Caki2 (cell line): ENCODE data around the gene NUTM2B. TPM values are rescaled to one million over a fixed set of nuclear protein-coding genes. Genes with fewer than 3 reads are reported as not detected.
"Not testable (repeated sequence)": the region's sequence is repeated elsewhere in the genome, so short reads cannot be mapped to it uniquely, and the experiment has no call there.

Source experiments
- DNase-seq: peaks from one replicate; pipeline ENCODE4 v3.0.0-alpha.2; 2015; ENCODE audit warnings: low read depth
- in situ Hi-C: cut with HindIII; loops from 2 replicates; pipeline ENCODE4 v1.10.0; 2016; ENCODE audit warnings: low sequenced_read_pairs, low pct_unique_long_range_greater_than_20kb, mixed read lengths
- total RNA-seq: library from RNA; depleted of rRNA; stranded (reverse); fragments of >200 nt; shearing (Covaris generic); gene quantifications from 2 replicates; pipeline ENCODE4 v1.2.3, GENCODE V29; 2014; ENCODE audit warnings: low replicate concordance; rRNA removed

The NUTM2B gene
- 0.35 and 1.5 TPM in 2 replicates for total RNA-seq

GRCh38 chr10:79702927-79703326 lies at the start of gene NUTM2B:
TSS of gene NUTM2B (plus strand) at chr10:79703227. CDS start at chr10:79703610, 383 bp downstream.
- in situ Hi-C loops, DNase-seq: not testable (repeated sequence)

- DNase-seq, in situ Hi-C loops: not testable (repeated sequence)
Measured at GRCh38 chr10:79663287-79663686, 39.7 kb upstream of the NUTM2B start.

- DNase-seq, in situ Hi-C loops: not testable (repeated sequence)
Measured at GRCh38 chr10:79664686-79665085, 38.3 kb upstream of the NUTM2B start.

- DNase-seq, in situ Hi-C loops: not testable (repeated sequence)
Measured at GRCh38 chr10:79669248-79669788, 33.7 kb upstream of the NUTM2B start.

- DNase-seq, in situ Hi-C loops: not testable (repeated sequence)
Measured at GRCh38 chr10:79674878-79675277, 28.1 kb upstream of the NUTM2B start.

GRCh38 chr10:79683026-79683883 lies 19.8 kb upstream of the NUTM2B start:
- in situ Hi-C loops, DNase-seq: not testable (repeated sequence)

GRCh38 chr10:79683884-79684720 lies 18.9 kb upstream of the NUTM2B start:
- in situ Hi-C loops, DNase-seq: not testable (repeated sequence)

GRCh38 chr10:79685044-79685685 lies 17.9 kb upstream of the NUTM2B start:
- DNase-seq, in situ Hi-C loops: not testable (repeated sequence)

GRCh38 chr10:79686595-79686994 lies 16.4 kb upstream of the NUTM2B start:
- DNase-seq, in situ Hi-C loops: not testable (repeated sequence)

GRCh38 chr10:79687406-79688150 lies 15.4 kb upstream of the NUTM2B start:
- in situ Hi-C loops, DNase-seq: not testable (repeated sequence)

GRCh38 chr10:79688798-79689197 lies 14.2 kb upstream of the NUTM2B start:
- DNase-seq, in situ Hi-C loops: not testable (repeated sequence)

- DNase-seq, in situ Hi-C loops: not testable (repeated sequence)
Measured at GRCh38 chr10:79696596-79696995, 6.4 kb upstream of the NUTM2B start.

GRCh38 chr10:79697141-79697540 lies 5.9 kb upstream of the NUTM2B start:
- DNase-seq, in situ Hi-C loops: not testable (repeated sequence)

- in situ Hi-C loops: not testable (repeated sequence)
Measured at GRCh38 chr10:79700381-79700944, 2.6 kb upstream of the NUTM2B start.

GRCh38 chr10:79707017-79707416 lies 4.0 kb downstream of the NUTM2B start:
- DNase-seq, in situ Hi-C loops: not testable (repeated sequence)

More at GRCh38 chr10:79700381-79700944, 2.6 kb upstream of the NUTM2B start:
- DNase-seq: not testable (repeated sequence)

GRCh38 chr10:79714976-79715375 lies 11.9 kb downstream of the NUTM2B start:
- DNase-seq, in situ Hi-C loops: not testable (repeated sequence)
